ENCODE measurements around the gene APOC4.
"Not testable (repeated sequence)": the region's sequence is repeated elsewhere in the genome, so short reads cannot be mapped to it uniquely, and the experiment has no call there.

APOC4 gene

DNA sequence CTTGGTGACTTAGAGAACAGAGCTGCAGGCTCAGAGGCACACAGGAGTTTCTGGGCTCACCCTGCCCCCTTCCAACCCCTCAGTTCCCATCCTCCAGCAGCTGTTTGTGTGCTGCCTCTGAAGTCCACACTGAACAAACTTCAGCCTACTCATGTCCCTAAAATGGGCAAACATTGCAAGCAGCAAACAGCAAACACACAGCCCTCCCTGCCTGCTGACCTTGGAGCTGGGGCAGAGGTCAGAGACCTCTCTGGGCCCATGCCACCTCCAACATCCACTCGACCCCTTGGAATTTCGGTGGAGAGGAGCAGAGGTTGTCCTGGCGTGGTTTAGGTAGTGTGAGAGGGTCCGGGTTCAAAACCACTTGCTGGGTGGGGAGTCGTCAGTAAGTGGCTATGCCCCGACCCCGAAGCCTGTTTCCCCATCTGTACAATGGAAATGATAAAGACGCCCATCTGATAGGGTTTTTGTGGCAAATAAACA, 17.8 kb upstream of the APOC4 start:
- no peak for DNase-seq

DNA sequence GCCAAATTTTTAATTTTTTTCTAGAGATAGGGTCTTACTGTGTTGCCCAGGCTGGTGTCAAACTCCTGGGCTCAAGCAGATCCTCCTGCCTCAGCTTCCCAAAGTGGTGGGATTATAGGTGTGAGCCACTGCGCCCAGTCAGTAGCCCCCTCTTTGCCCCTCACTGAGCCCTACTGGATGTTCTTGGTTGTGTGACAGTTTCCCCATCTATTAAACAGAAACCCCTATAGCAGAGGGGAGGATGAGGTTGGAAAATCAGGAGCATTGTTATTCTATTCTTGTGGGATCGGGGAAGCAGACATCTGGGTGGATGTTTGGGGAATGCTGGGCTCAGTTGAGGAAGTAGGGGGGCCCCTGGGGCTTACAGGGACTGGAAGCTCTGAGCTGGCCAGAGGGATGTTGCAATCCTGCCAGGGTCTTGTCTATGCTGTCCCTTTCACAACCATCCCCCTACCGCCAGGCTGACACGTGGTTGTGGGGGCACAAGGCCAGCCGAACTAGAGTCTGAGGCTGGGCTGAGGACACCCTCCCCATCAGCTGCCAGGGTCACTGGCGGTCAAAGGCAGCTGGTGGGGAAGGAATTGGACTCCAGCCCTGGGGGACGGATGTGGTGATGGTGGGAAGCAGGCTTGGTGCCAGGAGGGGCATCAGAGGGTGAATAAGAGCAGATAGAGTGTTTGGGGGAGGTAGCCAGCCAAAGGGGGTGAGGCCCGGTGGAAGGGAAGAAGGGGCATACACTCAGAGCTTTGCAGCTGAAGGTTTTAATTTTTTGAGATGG, 16.7 kb upstream of the APOC4 start:
- no peak for DNase-seq

DNA sequence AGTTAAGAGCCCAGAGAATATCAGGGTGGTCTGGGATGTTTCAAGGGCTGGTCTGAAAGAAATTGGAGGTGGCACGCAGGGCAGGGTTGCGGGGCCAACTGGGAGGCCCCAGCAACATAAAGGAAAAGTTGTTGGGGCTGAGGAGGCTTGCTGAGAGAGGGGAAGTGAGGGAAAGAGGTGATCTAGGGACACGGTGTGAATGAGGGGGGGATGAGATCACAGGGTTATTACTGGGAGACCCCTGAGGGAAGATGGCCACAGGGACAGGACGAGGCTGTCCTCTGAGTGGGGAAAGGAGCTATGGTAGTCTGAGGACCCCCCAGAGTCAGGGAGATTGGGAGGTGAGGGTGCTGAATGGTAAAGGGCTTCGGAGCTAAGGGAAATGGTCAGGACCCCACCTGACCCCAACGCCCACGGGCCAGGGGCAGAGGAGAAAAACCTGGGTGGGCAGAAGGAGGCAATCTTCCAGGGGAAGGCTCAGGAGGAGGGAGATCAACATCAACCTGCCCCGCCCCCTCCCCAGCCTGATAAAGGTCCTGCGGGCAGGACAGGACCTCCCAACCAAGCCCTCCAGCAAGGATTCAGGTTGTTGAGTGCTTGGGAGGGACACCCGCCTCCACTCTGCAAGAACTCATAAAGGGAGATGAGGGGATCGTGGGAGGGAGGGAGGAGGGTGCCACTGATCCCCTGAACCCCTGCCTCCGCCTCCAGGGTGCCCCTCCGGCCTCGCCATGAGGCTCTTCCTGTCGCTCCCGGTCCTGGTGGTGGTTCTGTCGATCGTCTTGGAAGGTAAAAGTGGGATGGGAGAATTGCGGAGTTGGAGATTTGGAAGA, 15.6 kb upstream of the APOC4 start:
- not testable (repeated sequence) for DNase-seq

DNA sequence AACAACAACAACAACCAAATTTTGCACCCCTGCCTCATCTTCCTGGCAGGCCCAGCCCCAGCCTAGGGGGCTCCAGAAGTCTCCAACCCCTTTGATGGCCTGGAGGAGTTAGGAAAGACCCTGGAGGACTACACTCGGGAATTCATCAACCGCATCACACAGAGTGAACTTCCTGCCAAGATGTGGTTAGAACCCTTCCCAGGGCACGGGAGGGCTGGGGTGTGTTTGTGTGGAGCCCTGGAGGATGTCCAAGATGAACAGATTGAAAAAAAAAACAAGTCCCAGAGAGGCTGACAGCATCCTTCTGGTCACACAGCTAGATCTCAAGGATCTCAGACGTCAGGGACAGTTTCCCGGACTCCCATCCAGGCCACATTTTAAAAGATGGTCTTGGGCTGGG, 14.3 kb upstream of the APOC4 start:
- no peak for DNase-seq

DNA sequence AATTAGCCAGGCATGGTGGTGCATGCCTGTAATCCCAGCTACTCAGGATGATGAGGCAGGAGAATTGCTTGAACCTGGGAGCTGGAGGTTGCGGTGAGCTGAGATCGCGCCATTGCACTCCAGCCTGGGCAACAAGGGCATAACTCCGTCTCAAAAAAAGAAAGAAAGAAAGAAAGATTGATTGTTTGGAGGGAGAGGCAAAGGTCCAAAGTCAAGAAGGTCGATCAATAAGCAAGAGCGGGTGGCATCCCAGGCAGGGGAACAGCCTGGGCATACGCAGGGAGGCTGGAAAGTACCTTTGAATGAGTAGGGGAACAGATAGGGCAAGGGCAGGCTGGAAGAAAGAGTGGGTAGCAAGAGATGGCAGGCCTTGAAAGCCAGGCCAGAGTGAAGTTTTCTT, 11.9 kb upstream of the APOC4 start:
- DNase-seq = no peak

DNA sequence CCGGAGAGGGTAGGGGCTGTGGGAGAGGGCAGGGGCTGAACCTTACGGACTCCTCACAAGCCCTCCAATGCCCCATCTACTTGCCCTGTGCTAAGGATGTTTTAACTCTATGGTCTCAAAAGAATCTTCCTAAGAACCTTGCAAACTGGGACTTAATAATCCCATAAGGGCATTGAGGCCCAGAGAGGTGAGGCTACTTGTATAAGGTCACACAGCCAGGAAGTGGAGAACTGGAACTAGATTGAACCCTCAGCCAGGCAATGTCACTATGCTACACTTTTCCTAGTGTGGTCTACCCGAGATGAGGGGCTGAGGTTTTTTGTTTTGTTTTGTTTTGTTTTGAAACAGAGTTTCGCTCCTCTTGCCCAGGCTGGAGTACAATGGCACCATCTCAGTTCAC, 10.5 kb upstream of the APOC4 start:
- DNase-seq = no peak

DNA sequence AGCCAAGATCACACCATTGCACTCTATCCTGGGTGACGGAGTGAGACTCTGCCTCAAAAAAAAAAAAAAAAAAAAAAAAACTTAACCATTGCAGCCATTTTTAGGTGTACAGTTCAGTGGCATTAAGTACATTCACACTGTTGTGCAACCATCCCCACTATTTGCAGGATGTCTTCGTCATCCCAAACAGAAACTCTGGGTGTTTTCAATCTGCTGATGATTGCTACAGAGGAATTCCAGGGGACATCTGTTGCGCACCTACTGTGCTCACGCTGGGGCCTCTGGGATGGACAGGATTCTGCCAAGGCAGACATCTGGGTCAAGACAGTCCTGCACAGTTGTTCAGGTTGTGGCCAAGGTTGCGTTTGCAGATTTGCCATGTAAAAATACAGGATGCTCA, 2.4 kb upstream of the APOC4 start:
- no peak for DNase-seq

DNA sequence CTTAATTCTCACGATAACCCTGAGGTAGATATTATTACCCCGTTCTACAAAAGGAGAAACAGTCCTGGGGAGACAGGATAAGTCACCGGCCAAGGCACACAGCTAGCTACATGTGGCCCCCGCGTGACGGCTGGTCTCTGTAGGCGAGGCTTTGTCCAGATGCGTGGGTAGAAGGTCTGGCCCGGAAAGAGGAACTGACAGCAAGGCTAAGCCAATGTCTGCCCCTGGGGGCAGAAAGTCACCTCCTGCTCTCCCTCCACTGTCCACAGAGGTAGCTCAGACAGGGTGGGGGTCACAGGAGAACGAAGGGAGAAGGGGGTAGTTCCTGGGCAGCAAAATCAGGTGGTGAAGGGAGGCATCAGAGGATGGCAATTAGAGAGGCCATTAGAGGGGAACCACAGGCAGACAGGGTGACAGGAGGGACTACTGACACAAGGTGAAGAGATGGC, 1.8 kb downstream of the APOC4 start:
- no peak for DNase-seq

DNA sequence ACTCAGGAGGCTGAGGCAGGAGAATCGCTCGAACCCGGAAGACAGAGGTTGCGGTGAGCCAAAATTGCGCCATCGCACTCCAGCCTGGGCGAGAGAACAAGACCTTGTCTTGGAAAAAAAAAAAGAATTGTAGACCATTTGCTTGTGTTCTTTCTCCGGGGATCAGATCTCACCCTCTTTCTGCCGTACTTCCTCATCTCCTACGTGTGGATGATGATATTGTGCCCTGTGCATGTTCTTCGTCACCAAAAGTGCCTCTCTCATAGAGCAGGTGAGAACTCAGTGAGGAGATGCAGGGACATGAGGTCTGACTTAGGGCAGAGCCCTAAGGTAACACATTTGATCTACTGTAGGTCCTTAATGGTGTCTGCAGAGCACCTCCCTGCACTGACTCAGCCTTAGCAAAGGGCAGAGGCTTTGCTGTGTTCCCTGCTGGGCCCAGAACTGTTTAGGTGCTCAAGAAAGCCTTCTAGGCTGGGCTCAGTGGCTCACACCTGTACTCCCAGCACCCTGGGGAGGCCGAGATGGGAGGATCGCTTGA, 5.1 kb downstream of the APOC4 start:
- no peak for DNase-seq

DNA sequence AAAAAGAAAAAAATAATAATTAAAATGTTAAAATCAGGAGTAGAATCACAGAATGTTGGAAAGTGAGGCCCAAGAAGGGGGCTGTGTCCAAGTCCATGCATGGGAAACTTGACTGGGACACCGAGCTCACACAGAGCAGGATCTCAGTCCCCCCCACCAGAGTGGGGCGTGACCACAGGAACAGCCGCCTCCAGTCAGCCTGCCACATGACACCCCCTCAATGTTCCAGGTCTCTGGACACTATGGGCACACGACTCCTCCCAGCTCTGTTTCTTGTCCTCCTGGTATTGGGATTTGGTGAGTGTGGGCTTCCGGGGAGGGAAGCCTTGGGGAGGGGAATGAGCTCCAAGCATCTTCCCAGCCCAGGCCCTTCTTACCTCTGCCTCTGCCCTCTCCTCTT, 6.2 kb downstream of the APOC4 start:
- no peak for DNase-seq

DNA sequence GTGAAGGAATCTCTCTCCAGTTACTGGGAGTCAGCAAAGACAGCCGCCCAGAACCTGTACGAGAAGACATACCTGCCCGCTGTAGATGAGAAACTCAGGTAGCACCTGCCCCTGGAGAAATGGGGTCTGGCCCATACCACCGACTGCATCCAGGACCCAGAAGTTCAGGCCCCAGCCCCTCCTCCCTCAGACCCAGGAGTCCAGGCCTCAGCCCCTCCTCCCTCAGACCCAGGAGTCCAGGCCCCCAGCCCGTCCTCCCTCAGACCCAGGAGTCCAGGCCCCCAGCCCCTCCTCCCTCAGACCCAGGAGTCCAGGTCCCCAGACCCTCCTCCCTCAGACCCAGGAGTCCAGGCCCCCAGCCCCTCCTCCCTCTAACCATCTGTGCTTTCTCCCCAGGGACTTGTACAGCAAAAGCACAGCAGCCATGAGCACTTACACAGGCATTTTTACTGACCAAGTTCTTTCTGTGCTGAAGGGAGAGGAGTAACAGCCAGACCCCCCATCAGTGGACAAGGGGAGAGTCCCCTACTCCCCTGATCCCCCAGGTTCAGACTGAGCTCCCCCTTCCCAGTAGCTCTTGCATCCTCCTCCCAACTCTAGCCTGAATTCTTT, 6.8 kb downstream of the APOC4 start:
- DNase-seq = no peak

DNA sequence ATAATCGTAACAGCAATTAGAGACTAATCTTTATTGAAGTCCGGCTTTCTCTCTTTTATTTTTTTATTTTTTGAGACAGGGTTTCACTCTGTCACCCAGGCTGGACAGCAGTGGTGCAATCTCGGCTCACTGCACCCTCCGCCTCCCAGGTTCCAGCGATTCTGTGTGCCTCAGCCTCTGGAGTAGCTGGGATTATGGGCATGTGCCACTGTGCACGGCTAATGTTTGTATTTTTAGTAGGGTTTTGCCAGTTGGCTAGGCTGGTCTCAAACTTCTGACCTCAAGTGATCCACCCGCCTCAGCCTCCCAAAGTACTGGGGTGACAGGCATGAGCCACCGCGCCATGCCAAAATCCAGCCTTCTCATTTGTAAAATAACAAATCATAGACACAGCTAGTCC, 7.5 kb downstream of the APOC4 start:
- DNase-seq = no peak

DNA sequence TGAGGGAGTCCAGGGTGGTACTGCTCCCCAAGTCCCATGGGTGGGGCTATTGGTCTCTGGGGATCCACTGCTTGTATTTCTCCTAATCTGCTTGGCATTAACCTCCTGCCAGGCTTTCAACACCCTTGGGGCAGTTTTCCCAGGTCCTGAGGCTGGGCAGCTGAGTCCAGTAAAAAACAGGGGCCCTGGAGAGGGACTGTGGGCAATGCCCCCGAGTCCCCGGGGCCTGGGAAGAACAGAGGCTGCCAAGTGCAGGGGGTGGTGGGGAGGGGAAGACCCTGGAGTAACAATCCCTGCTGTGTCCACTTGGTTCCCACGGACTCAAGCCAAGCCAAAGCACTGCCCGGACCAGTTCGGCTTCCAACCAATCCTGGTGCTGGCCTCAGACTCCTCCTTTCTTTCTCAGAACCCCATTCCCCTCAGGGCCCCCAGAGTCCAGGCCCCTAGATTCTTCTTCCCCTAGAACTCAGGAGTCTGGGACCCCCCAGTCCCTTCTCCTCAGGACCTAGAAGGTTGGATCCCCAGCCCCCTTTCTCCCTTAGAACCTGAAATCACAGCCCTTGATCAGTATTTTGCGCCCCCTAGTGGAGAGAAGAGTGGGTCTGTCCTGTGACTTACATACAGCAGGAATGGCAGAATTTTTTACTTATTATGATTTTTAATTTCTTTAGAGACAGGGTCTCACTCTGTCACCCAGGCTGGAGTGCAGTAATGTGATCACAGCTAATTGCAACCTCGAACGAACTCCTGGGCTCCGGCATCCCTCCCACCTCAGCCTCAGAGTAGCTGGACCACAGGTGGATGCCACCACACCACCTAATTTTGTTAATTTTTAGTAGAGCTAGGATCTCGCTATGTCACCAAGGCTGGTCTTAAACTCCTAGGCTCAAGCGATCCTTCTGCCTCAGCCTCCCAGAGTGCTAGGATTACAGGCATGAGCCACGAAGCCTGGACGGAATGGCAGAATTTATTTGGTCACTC, 9.4 kb downstream of the APOC4 start:
- peak; percentile 84 for DNase-seq

DNA sequence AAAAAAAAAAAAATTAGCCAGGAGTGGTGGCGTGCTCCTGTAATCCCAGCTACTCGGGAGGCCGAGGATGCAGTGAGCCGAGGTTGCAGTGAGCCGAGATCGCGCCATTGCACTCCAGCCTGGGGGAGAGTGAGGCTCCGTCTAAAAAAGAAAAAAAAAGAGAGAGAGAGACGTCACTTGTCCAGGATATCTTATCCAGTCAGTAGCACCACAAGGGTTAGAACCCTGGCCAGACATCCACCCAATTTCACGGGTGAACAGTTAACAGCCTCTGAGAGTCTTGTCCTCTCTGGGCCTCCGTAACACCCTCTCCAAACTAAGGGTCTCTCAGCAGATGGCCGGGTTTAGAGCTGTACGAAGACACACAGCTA, 12.2 kb downstream of the APOC4 start:
- DNase-seq = no peak

DNA sequence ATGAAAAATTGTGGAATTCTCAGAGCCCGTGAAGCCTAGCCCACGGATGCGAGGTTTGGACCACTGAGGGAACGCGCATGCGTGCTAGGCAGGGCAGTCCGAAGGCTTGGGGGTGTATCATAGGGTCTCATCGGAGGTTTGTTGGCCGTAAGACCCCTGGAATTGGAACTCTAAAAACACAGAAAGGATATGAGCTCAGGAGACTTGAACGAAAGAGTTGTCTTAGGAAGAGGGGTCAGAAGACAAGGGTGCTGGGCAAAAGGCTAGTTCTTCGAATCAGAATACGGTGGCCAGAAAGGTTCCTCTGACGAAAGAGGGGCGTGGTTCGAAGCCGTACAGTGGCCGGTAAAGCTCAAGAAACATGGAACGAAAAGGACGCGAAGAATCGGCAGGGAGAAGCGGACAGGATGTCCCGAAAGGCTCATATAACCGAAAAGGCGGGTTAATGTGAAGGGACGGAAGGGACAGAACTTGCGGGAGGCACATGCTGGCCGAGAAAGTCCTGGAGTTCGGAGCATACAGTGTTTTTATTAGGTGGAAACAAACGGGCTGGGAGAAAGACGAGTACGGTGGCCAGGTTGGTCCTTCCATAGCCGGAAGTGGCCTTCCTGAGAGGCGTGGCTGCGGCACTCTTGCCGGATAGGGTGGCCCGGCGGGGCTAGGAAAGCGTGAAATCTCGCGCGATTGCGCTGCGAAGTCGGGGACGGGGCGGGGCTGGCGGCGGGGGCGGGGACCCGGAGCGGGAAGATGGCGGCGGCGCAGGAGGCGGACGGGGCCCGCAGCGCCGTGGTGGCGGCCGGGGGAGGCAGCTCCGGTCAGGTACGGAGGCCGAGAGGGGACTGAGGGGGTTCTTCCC, 12.8 kb downstream of the APOC4 start, which contains the start of gene CLPTM1:
CLPTM1 (plus strand) TSS at position 732 of the 856 bp plus-strand sequence; CDS start at position 748, 16 bp downstream.
- DNase-seq = peak; percentile 98

DNA sequence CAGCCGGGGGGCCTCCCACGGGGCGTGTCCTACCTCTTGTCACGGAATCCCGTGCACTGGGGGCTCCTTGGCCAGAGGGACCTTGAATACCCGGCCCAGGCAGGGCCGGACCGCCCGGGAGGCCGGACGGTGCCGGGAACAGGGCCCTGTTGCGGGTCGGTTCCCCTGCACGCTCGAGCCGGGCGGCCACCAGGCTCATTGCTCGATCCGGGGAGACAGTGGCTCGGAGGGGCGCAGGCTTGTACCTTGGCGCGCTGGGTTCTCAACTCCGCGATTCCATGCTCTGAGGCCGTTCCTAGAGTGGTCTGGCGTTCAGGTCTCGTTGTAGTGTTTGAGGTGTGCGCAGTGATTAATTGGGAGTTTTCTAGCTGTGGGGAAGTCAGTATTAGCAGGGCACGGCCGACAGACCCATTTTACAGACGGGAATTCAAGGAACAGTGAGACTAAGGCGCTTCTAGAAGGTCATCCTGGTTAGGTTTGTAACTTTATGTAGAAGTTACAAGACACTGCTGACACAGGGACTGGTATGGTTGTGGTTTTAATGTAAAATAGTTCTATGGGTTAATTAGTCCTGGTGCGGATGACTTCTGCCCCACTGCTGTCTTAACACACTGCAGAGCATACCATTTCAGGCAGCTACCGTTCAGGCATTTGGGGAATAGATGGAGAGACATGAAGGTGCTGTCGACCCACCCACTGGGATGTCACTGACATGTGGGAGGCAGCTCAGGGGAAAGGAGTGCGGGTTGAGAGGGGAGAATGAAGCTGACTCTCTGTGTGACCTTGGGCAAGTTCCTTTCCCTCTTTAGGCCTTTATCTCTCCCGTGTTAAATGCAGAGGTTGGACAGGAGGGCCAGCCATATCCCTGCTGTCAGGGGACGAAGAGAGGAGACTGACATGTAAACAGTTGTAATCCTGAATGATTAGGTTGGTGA, 13.7 kb downstream of the APOC4 start:
- DNase-seq = no peak

DNA sequence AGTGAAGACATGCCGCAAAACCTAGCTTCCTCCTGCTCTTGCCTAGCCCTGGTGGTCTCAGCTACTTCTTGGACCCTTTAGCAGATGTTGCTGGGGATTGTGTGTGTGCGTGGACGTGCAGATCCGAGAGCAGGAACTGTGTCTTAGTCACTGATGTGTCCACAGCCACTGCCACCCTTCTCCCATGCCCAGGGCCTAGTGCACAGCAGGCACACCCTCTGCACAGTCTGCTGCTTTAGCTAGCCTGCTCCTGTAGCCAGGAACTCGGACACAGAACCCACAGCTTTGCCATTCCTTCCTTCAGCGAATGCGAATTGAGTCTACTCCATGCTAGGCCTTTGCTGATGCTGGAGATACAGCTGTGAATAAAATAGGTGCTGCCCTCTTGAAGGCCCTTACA, 15.5 kb downstream of the APOC4 start:
- DNase-seq = no peak

DNA sequence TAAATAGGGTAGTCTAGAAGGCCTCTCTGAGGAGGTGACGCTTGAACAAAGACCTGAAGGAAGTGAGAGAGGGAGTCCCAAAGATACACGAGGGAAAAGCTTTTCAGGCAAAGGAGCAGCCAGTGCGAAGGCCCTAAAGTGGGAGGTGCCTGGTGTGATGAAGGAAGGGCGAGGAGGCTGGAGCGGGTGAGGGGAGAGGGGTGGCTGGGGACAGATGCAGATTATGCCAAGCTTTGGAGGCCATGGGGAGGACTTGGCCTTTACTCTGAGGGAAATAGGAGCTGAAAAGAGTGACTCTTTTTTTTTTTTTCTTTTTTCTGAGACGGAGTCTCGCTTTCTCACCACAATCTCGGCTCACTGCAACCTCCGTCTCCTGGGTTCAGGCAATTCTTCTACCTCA, 16.1 kb downstream of the APOC4 start:
- DNase-seq = no peak

DNA sequence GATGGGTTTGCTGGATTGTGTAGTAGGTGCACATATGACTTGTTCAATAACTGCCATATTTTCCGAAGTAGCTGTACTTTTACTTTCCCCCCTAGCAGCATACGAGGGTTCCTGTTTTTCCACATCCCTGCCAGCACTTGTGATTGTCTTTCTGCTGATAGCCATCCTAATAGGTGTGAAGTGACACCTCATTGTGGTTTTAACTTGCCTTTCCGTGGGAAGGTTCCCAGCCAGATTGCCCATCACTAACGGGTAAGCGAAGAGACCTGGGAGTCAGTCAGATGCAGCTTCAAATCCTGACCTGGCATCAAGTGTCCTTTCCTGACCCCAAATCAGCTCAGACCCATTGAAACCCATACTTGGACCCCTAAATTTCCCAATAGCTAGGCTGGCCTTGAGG, 17.7 kb downstream of the APOC4 start:
- DNase-seq = no peak

Measured in NCI-H146 (cell line).